ENCODE measurements around the gene SH2D4B. TPM values are rescaled to one million over a fixed set of nuclear protein-coding genes. Genes with fewer than 3 reads are reported as not detected.

The SH2D4B gene
- total RNA-seq, 1 experiment from 2014 or later = 0.07 TPM

GRCh38 chr10:80693565-80693964, 155.9 kb downstream of the SH2D4B start:
- H2BK20ac ChIP-seq (ENCODE audit: low read depth, low read length, poor library complexity, severe bottlenecking) = no peak overlapping the region
- H3K4ac ChIP-seq (ENCODE audit: low read depth, low read length) = no peak overlapping the region
- Mint-ChIP-seq H3K4me3 (no peak overlapping the region), H3K27me3 (ENCODE audit: low read depth) (peaks cover 9% of the 10 kb centered on the region), H3K27ac (no peak overlapping the region), H3K4me1 (no peaks in the 10 kb centered on the region), H3K9me3 (no peaks in the 10 kb centered on the region), H3K36me3 (ENCODE audit: insufficient read depth in 1 of 3, low read depth in 3 of 3) (no peaks in the 10 kb centered on the region)
- H3K79me1 ChIP-seq (ENCODE audit: insufficient read depth, low read depth, low read length, poor library complexity, severe bottlenecking) = no peaks in the 10 kb centered on the region
- no peak for DNase-seq
- H4K20me1 ChIP-seq (ENCODE audit: control insufficient read depth, insufficient read depth, insufficient read length) = no peaks in the 10 kb centered on the region
- no peak overlapping the region for H3K27ac ChIP-seq (ENCODE audit: insufficient read length, low read depth, low read length)
- no peak overlapping the region for H3K18ac ChIP-seq (ENCODE audit: insufficient read length, low read depth, low read length)
- no peak overlapping the region for H4K8ac ChIP-seq (replicated peaks; ENCODE audit: insufficient read length, low read depth, low read length)
- no peak overlapping the region for H2BK120ac ChIP-seq (ENCODE audit: low read depth, low read length, poor library complexity, severe bottlenecking)
- no peak overlapping the region for H2AFZ ChIP-seq (ENCODE audit: low read length)
- no peak overlapping the region for H3K14ac ChIP-seq (ENCODE audit: insufficient read depth, low read length)
- H3K79me2 ChIP-seq (ENCODE audit: insufficient read depth, low read length) = no peaks in the 10 kb centered on the region
- H2BK15ac ChIP-seq (ENCODE audit: low read depth, low read length) = no peak overlapping the region
- no peak overlapping the region for H4K91ac ChIP-seq (ENCODE audit: insufficient read length, low read depth, low read length)
- no peaks in the 10 kb centered on the region for H3K9me3 ChIP-seq (ENCODE audit: control insufficient read depth, low read depth, low read length)
- TF ChIP-seq CTCF (conservative IDR thresholded peaks at IDR 0.05) = no peak
- WGBS (ENCODE audit: extremely low coverage, insufficient read length, low lambda C conversion rate) = no CpG with 5 or more reads among the region's 3 CpGs
- H3K9ac ChIP-seq (ENCODE audit: extremely low read depth, insufficient read length, low read length) = no peak overlapping the region
- no peaks in the 10 kb centered on the region for H3K27me3 ChIP-seq (ENCODE audit: insufficient read depth, low read length)
- H3K56ac ChIP-seq (ENCODE audit: insufficient read length, low read depth, low read length) = no peak overlapping the region
- H2AK5ac ChIP-seq (ENCODE audit: insufficient read length, low read length) = no peak overlapping the region
- no peak overlapping the region for H2BK12ac ChIP-seq (ENCODE audit: insufficient read length, low read depth, low read length)
- no peak overlapping the region for H4K5ac ChIP-seq (ENCODE audit: insufficient read length, low read depth, low read length)
- H3K4me1 ChIP-seq (ENCODE audit: insufficient read depth, low read length) = no peaks in the 10 kb centered on the region
- no peak overlapping the region for H2BK5ac ChIP-seq (ENCODE audit: insufficient read length, low read length)
- no peaks in the 10 kb centered on the region for H3K23me2 ChIP-seq (ENCODE audit: insufficient read length, low read depth, low read length, poor library complexity, severe bottlenecking)
- H3T11ph ChIP-seq (ENCODE audit: low read length) = no peak overlapping the region
- no peak overlapping the region for H3K23ac ChIP-seq (ENCODE audit: insufficient read length, low read depth, low read length)
- no peak overlapping the region for H3K4me2 ChIP-seq (ENCODE audit: insufficient read depth, insufficient read length, low read length)
